ENCODE data around the gene PTH2. TPM values are rescaled to one million over a fixed set of nuclear protein-coding genes. Genes with fewer than 3 reads are reported as not detected.
A peak's percentile ranks its signal among the peaks of the same experiment; 100 is the strongest.

Gene PTH2
- total and polyA plus RNA-seq, 2 donors: not detected

GRCh38 chr19:49437231-49437630 lies 14.0 kb upstream of the PTH2 start:
- peaks cover 0 to 15% of the 10 kb centered on the region in 2 donors for H3K4me1 ChIP-seq (ENCODE audit: control insufficient read depth in 2 of 2, insufficient read depth in 2 of 2, low read length in 2 of 2)
- H3K36me3 ChIP-seq (ENCODE audit: control insufficient read depth in 2 of 2, insufficient read depth in 2 of 2, low read length in 1 of 2): no peaks in the 10 kb centered on the region
- H3K4me3 ChIP-seq (ENCODE audit: low read length in 2 of 2): no peak overlapping the region
- no peak overlapping the region for H3K27ac ChIP-seq (ENCODE audit: low read depth in 1 of 2, low read length in 1 of 2)
- peaks cover 90 to 100% of the 10 kb centered on the region in 2 donors for H3K27me3 ChIP-seq (ENCODE audit: control insufficient read depth in 2 of 2, insufficient read depth in 1 of 2, low read length in 1 of 2)
- 29% methylated on average over 8 of the region's 8 CpGs for WGBS
- H3K9me3 ChIP-seq (ENCODE audit: control insufficient read depth in 2 of 2, insufficient read depth in 1 of 2, low read length in 1 of 2): peaks cover 2 to 36% of the 10 kb centered on the region in 2 donors
- DNase-seq (ENCODE audit: low read depth in 6 of 9, low spot score in 9 of 9): no peak

- WGBS: 15% methylated on average over 42 of the region's 42 CpGs
- DNase-seq (ENCODE audit: low read depth in 6 of 9, low spot score in 9 of 9): peak in 3 of 9 donors; percentile 46 to 59 (median 50)
- peaks cover 90 to 100% of the 10 kb centered on the region in 2 donors for H3K27me3 ChIP-seq (ENCODE audit: control insufficient read depth in 2 of 2, insufficient read depth in 1 of 2, low read length in 1 of 2)
- peaks cover 2 to 40% of the 10 kb centered on the region in 2 donors for H3K9me3 ChIP-seq (ENCODE audit: control insufficient read depth in 2 of 2, insufficient read depth in 1 of 2, low read length in 1 of 2)
- no peak overlapping the region for H3K4me3 ChIP-seq (ENCODE audit: low read length in 2 of 2)
- peaks cover 0 to 13% of the 10 kb centered on the region in 2 donors for H3K4me1 ChIP-seq (ENCODE audit: control insufficient read depth in 2 of 2, insufficient read depth in 2 of 2, low read length in 2 of 2)
- no peaks in the 10 kb centered on the region for H3K36me3 ChIP-seq (ENCODE audit: control insufficient read depth in 2 of 2, insufficient read depth in 2 of 2, low read length in 1 of 2)
- no peak overlapping the region for H3K27ac ChIP-seq (ENCODE audit: low read depth in 1 of 2, low read length in 1 of 2)
These were observed 13.3 kb upstream of the PTH2 start for GRCh38 chr19:49436381-49437017.

- Histone ChIP-seq H3K4me1 (ENCODE audit: control insufficient read depth in 2 of 2, insufficient read depth in 2 of 2, low read length in 2 of 2) (peaks cover 0 to 13% of the 10 kb centered on the region in 2 donors), H3K9me3 (ENCODE audit: control insufficient read depth in 2 of 2, insufficient read depth in 1 of 2, low read length in 1 of 2) (peaks cover 4 to 35% of the 10 kb centered on the region in 2 donors), H3K27me3 (ENCODE audit: control insufficient read depth in 2 of 2, insufficient read depth in 1 of 2, low read length in 1 of 2) (peaks cover 90 to 100% of the 10 kb centered on the region in 2 donors), H3K36me3 (ENCODE audit: control insufficient read depth in 2 of 2, insufficient read depth in 2 of 2, low read length in 1 of 2) (no peaks in the 10 kb centered on the region), H3K4me3 (ENCODE audit: low read length in 2 of 2) (no peak overlapping the region), H3K27ac (ENCODE audit: low read depth in 1 of 2, low read length in 1 of 2) (no peak overlapping the region)
- DNase-seq (ENCODE audit: low read depth in 6 of 9, low spot score in 9 of 9): no peak
- WGBS: 91% methylated on average over 10 of the region's 10 CpGs
These were observed 12.4 kb upstream of the PTH2 start for GRCh38 chr19:49435670-49436069.

GRCh38 chr19:49434907-49435583 lies 11.8 kb upstream of the PTH2 start:
- peaks cover 90 to 100% of the 10 kb centered on the region in 2 donors for H3K27me3 ChIP-seq (ENCODE audit: control insufficient read depth in 2 of 2, insufficient read depth in 1 of 2, low read length in 1 of 2)
- DNase-seq (ENCODE audit: low read depth in 6 of 9, low spot score in 9 of 9): no peak
- H3K36me3 ChIP-seq (ENCODE audit: control insufficient read depth in 2 of 2, insufficient read depth in 2 of 2, low read length in 1 of 2): no peaks in the 10 kb centered on the region
- peaks cover 4 to 33% of the 10 kb centered on the region in 2 donors for H3K9me3 ChIP-seq (ENCODE audit: control insufficient read depth in 2 of 2, insufficient read depth in 1 of 2, low read length in 1 of 2)
- H3K27ac ChIP-seq (ENCODE audit: low read depth in 1 of 2, low read length in 1 of 2): no peak overlapping the region
- 93% methylated on average over 18 of the region's 18 CpGs for WGBS
- no peak overlapping the region for H3K4me3 ChIP-seq (ENCODE audit: low read length in 2 of 2)
- peaks cover 0 to 13% of the 10 kb centered on the region in 2 donors for H3K4me1 ChIP-seq (ENCODE audit: control insufficient read depth in 2 of 2, insufficient read depth in 2 of 2, low read length in 2 of 2)

DNA sequence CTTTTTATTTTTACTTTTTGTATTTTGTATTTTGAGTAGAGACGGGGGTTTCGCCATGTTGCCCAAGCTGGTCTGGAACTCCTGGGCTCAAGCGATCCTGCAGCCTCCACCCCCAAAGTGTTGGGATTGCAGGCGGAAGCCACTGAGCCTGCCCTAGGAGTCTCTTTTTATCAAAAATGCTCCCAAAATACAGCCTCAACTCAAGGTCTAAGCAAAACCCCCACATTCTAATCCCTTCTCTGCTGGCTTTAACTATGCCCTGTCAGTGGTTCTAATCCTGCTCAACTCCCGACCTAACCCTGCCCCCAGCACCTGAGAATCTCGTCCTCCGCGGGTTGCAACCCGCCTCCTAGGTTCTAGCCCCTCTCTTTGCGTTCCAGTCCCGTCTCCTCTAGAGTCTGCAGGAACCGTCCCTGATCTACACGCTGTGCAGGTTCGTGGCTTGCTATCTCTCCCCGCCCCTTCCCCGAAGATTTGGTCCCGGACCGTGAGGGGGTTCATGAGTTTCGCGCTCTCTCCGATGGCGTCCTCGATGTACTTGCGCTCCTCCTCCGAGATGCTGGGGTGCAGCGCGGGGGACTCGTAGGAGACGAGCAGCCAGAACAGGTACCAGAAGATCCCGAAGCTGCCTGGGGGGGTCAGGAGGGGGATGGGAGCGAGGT lies 10.1 kb upstream of the PTH2 start:
- Histone ChIP-seq H3K9me3 (ENCODE audit: control insufficient read depth in 2 of 2, insufficient read depth in 1 of 2, low read length in 1 of 2) (peaks cover 4 to 34% of the 10 kb centered on the region in 2 donors), H3K27ac (ENCODE audit: low read depth in 1 of 2, low read length in 1 of 2) (no peak overlapping the region), H3K27me3 (ENCODE audit: control insufficient read depth in 2 of 2, insufficient read depth in 1 of 2, low read length in 1 of 2) (peaks cover 87 to 100% of the 10 kb centered on the region in 2 donors), H3K36me3 (ENCODE audit: control insufficient read depth in 2 of 2, insufficient read depth in 2 of 2, low read length in 1 of 2) (no peaks in the 10 kb centered on the region), H3K4me1 (ENCODE audit: control insufficient read depth in 2 of 2, insufficient read depth in 2 of 2, low read length in 2 of 2) (peaks cover 0 to 15% of the 10 kb centered on the region in 2 donors), H3K4me3 (ENCODE audit: low read length in 2 of 2) (no peak overlapping the region)
- WGBS: 22% methylated on average over 31 of the region's 31 CpGs
- no peak for DNase-seq (ENCODE audit: low read depth in 6 of 9, low spot score in 9 of 9)

DNA sequence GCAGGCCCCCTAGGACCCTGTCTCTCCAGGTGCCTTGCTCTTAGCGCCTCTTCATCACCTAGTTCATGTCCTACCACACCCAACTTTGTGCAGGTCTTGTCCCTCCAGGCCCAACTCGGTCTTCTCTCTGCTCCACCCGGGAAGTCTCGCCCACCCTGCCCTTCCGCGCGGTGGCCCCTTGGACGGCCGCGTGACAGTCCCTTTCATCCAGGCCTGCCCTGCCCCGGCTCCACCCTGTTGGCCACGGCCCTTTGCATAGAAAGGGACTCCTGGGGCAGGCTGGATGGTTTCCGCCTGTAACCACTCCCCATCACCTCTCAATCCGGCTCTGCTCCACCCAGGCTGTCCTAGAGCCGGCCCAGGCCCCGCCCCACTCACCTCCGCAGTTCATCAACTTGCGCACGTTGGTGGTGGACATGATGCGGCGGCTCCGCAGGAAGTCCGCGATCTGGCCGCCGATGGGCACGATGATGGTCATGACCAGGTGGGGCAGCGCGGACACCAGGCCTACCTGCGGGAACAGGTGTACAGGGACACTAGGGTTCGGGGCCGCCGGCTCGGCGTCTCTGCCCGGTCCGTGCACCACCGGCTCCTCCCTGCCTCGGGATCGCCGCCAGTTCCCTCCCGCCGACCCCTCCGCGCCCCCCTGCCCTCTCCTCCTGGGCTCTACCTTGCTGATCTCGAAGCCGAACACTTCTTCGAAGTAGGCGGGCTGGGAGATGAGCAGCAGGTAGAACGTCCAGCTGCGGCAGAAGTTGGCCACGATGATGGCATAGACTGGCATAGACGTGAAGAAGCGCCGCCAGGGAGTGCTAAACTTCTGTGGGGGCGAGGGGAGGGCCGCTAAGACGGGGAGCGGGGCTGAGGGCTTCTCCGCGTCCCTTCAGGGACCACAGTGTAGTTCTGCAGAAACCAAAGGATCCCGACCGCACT lies 9.2 kb upstream of the PTH2 start:
- H3K4me1 ChIP-seq (ENCODE audit: control insufficient read depth in 2 of 2, insufficient read depth in 2 of 2, low read length in 2 of 2): peaks cover 0 to 20% of the 10 kb centered on the region in 2 donors
- H3K27me3 ChIP-seq (ENCODE audit: control insufficient read depth in 2 of 2, insufficient read depth in 1 of 2, low read length in 1 of 2): peaks cover 86 to 100% of the 10 kb centered on the region in 2 donors
- 15% methylated on average over 63 of the region's 63 CpGs for WGBS

GRCh38 chr19:49431330-49431749 lies 8.1 kb upstream of the PTH2 start:
- no peak for DNase-seq (ENCODE audit: low read depth in 6 of 9, low spot score in 9 of 9)
- WGBS: 42% methylated on average over 29 of the region's 29 CpGs
- Histone ChIP-seq H3K36me3 (ENCODE audit: control insufficient read depth in 2 of 2, insufficient read depth in 2 of 2, low read length in 1 of 2) (no peaks in the 10 kb centered on the region), H3K4me3 (ENCODE audit: low read length in 2 of 2) (no peak overlapping the region), H3K27me3 (ENCODE audit: control insufficient read depth in 2 of 2, insufficient read depth in 1 of 2, low read length in 1 of 2) (peaks cover 87 to 100% of the 10 kb centered on the region in 2 donors), H3K9me3 (ENCODE audit: control insufficient read depth in 2 of 2, insufficient read depth in 1 of 2, low read length in 1 of 2) (peaks cover 4 to 35% of the 10 kb centered on the region in 2 donors), H3K27ac (ENCODE audit: low read depth in 1 of 2, low read length in 1 of 2) (no peak overlapping the region), H3K4me1 (ENCODE audit: control insufficient read depth in 2 of 2, insufficient read depth in 2 of 2, low read length in 2 of 2) (peaks cover 0 to 14% of the 10 kb centered on the region in 2 donors)

More for the DNA sequence above, 9.2 kb upstream of the PTH2 start:
- H3K9me3 ChIP-seq (ENCODE audit: control insufficient read depth in 2 of 2, insufficient read depth in 1 of 2, low read length in 1 of 2): peaks cover 4 to 41% of the 10 kb centered on the region in 2 donors
- no peak for DNase-seq (ENCODE audit: low read depth in 6 of 9, low spot score in 9 of 9)
- no peaks in the 10 kb centered on the region for H3K36me3 ChIP-seq (ENCODE audit: control insufficient read depth in 2 of 2, insufficient read depth in 2 of 2, low read length in 1 of 2)
- no peak overlapping the region for H3K27ac ChIP-seq (ENCODE audit: low read depth in 1 of 2, low read length in 1 of 2)
- no peak overlapping the region for H3K4me3 ChIP-seq (ENCODE audit: low read length in 2 of 2)

DNA sequence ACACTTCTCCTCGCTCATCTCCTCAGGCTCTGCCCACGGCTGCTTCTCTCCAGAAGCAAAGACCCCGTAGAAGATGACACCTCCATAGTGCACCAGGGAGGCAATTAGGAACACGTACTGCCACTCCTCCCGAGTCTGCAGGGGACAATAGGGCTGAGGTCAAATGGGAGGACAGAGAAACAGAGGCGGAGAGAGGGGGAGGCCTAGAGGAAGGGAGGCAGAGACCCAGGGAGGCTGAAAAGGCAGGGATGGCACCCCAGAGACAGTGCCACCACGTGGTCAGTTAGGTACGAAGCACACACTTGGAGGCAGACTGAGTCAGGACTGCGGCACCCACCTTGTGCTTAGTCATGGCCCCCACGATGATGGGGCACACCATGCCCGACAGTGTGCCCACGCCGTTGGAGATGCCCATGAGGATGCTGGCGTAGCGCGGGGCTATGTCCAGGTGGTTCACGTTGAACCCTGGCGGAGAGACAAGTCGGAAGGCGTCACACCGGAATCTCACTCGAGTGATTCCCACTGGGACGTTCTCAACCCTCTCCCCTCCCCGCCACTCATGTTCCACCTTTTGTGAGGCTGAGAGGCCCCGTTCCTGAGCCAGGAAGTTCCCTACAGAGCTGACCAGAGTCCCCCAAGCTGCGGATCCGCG lies 7.6 kb upstream of the PTH2 start:
- WGBS: 59% methylated on average over 28 of the region's 28 CpGs
- Histone ChIP-seq H3K9me3 (ENCODE audit: control insufficient read depth in 2 of 2, insufficient read depth in 1 of 2, low read length in 1 of 2) (peaks cover 3 to 30% of the 10 kb centered on the region in 2 donors), H3K27me3 (ENCODE audit: control insufficient read depth in 2 of 2, insufficient read depth in 1 of 2, low read length in 1 of 2) (peaks cover 87 to 100% of the 10 kb centered on the region in 2 donors), H3K27ac (ENCODE audit: low read depth in 1 of 2, low read length in 1 of 2) (no peak overlapping the region), H3K36me3 (ENCODE audit: control insufficient read depth in 2 of 2, insufficient read depth in 2 of 2, low read length in 1 of 2) (no peaks in the 10 kb centered on the region), H3K4me3 (ENCODE audit: low read length in 2 of 2) (no peak overlapping the region), H3K4me1 (ENCODE audit: control insufficient read depth in 2 of 2, insufficient read depth in 2 of 2, low read length in 2 of 2) (peaks cover 0 to 9% of the 10 kb centered on the region in 2 donors)
- DNase-seq (ENCODE audit: low read depth in 6 of 9, low spot score in 9 of 9): peak in 2 of 9 donors; percentile 37 to 39

Measured in thymus (tissue), 11 donors.